Measurements from ENCODE around the gene MRPL20.
A peak's percentile ranks its signal among the peaks of the same experiment; 100 is the strongest.
"Not testable (repeated sequence)": the region's sequence is repeated elsewhere in the genome, so short reads cannot be mapped to it uniquely, and the experiment has no call there.

MRPL20 gene

GRCh38 chr1:1388078-1388472 lies 19.0 kb downstream of the MRPL20 start:
- DNase-seq (ENCODE audit: low read depth in 2 of 3, low spot score in 2 of 3): no peak

- DNase-seq (ENCODE audit: low read depth in 2 of 3, low spot score in 2 of 3): no peak
Observed at GRCh38 chr1:1387098-1388077, 19.7 kb downstream of the MRPL20 start.

- no peak for DNase-seq (ENCODE audit: low read depth in 2 of 3, low spot score in 2 of 3)
Observed at GRCh38 chr1:1385931-1386330, 21.2 kb downstream of the MRPL20 start.

- not testable (repeated sequence) for DNase-seq (ENCODE audit: low read depth in 2 of 3, low spot score in 2 of 3)
Observed at GRCh38 chr1:1385339-1385738, 21.8 kb downstream of the MRPL20 start.

- no peak for DNase-seq (ENCODE audit: low read depth in 2 of 3, low spot score in 2 of 3)
Observed at GRCh38 chr1:1381294-1381693, 25.8 kb downstream of the MRPL20 start.

- no peak for DNase-seq (ENCODE audit: low read depth in 2 of 3, low spot score in 2 of 3)
Observed at GRCh38 chr1:1380860-1381259, 26.2 kb downstream of the MRPL20 start.

- no peak for DNase-seq (ENCODE audit: low read depth in 2 of 3, low spot score in 2 of 3)
Observed at GRCh38 chr1:1377540-1378205, 29.4 kb downstream of the MRPL20 start.

- DNase-seq (ENCODE audit: low read depth in 2 of 3, low spot score in 2 of 3): no peak
Observed at GRCh38 chr1:1376551-1377226, 30.4 kb downstream of the MRPL20 start.

- DNase-seq (ENCODE audit: low read depth in 2 of 3, low spot score in 2 of 3): peak; percentile 81 to 92 (median 88)
Observed at GRCh38 chr1:1374929-1375662, 32.0 kb downstream of the MRPL20 start, which contains the start of gene AURKAIP1. Gene AURKAIP1, minus strand, starts transcription at chr1:1375207. Its CDS starts 451 bp downstream, at chr1:1374756.

GRCh38 chr1:1374589-1374928 lies 32.5 kb downstream of the MRPL20 start:
- DNase-seq (ENCODE audit: low read depth in 2 of 3, low spot score in 2 of 3): no peak

- no peak for DNase-seq (ENCODE audit: low read depth in 2 of 3, low spot score in 2 of 3)
Observed at GRCh38 chr1:1373815-1374588, 33.1 kb downstream of the MRPL20 start.

- DNase-seq (ENCODE audit: low read depth in 2 of 3, low spot score in 2 of 3): no peak
Observed at GRCh38 chr1:1373051-1373814, 33.9 kb downstream of the MRPL20 start.

- DNase-seq (ENCODE audit: low read depth in 2 of 3, low spot score in 2 of 3): peak; percentile 54 to 84 (median 81)
Observed at GRCh38 chr1:1371746-1372711, 35.1 kb downstream of the MRPL20 start.

- DNase-seq (ENCODE audit: low read depth in 2 of 3, low spot score in 2 of 3): no peak
Observed at GRCh38 chr1:1371364-1371745, 35.7 kb downstream of the MRPL20 start.

GRCh38 chr1:1370771-1371300 lies 36.3 kb downstream of the MRPL20 start:
- DNase-seq (ENCODE audit: low read depth in 2 of 3, low spot score in 2 of 3): no peak

- not testable (repeated sequence) for DNase-seq (ENCODE audit: low read depth in 2 of 3, low spot score in 2 of 3)
Observed at GRCh38 chr1:1370094-1370493, 37.0 kb downstream of the MRPL20 start.

- no peak for DNase-seq (ENCODE audit: low read depth in 2 of 3, low spot score in 2 of 3)
Observed at GRCh38 chr1:1367315-1367714, 39.8 kb downstream of the MRPL20 start.

- no peak for DNase-seq (ENCODE audit: low read depth in 2 of 3, low spot score in 2 of 3)
Observed at GRCh38 chr1:1366699-1367066, 40.4 kb downstream of the MRPL20 start.
